ENCODE data around the gene KRTAP19-7. TPM values are rescaled to one million over a fixed set of nuclear protein-coding genes. Genes with fewer than 3 reads are reported as not detected.

KRTAP19-7 gene
- total and polyA plus RNA-seq, 2 of the 8 experiments (the other 6 are each of a cell fraction or from before 2014, with no cell fraction given): not detected

DNA sequence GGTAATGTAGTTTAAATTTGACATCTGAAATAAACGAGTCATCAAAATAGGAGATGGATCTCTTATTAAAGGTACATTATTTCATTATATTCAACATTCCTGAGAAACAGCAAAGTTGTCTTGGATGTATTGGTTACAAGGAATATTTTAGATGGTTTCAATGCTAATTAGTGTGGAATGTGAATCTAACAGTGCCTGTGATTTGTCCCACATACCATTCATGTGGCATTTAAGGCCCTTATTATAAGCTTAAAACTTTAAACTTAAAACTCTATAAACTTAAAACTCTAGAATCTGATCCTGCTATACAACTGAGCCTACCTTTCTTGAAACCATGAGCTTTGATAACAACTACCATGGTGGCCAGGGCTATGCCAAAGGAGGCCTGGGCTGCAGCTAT lies 39.7 kb upstream of the KRTAP19-7 start, which contains the start of gene KRTAP22-1:
Gene KRTAP22-1 (plus strand): TSS at position 301 of the 400 bp plus-strand sequence.
- no peaks in the 10 kb centered on the region for H3K79me2 ChIP-seq (ENCODE audit: control insufficient read depth in 1 of 2, insufficient read depth in 2 of 2, low read length in 2 of 2)
- no peaks in the 10 kb centered on the region for H3K36me3 ChIP-seq (ENCODE audit: control insufficient read depth in 2 of 4, insufficient read depth in 4 of 4, low read length in 3 of 4)
- no peak within 1 kb of the TSS for H2BK20ac ChIP-seq (ENCODE audit: low read length)
- H3K4me3 ChIP-seq (ENCODE audit: extremely low read depth in 1 of 4, insufficient read depth in 2 of 4, low read depth in 3 of 4, low read length in 4 of 4): no peak within 1 kb of the TSS
- H4K8ac ChIP-seq (ENCODE audit: extremely low read depth, insufficient read depth, low read length): no peak within 1 kb of the TSS
- H3K56ac ChIP-seq (replicated peaks; ENCODE audit: insufficient read length, low read depth, low read length): no peak within 1 kb of the TSS
- no peak within 1 kb of the TSS for H4K91ac ChIP-seq (replicated peaks; ENCODE audit: insufficient read length, low read length)
- WGBS, 2 experiments (ENCODE audit: extremely low coverage in 1 of 2, insufficient coverage in 1 of 2, insufficient read length in 1 of 2, insufficient replicate concordance in 2 of 2, low coverage in 1 of 2, low lambda C conversion rate in 2 of 2, missing lambda C conversion rate in 1 of 2): 0% methylated on average over 1 of the region's 1 CpG; no CpG with 5 or more reads in 1 of the 2 experiments
- no peaks in the 10 kb centered on the region for H3K27me3 ChIP-seq (replicated peaks in 1 of 4; ENCODE audit: control insufficient read depth in 3 of 4, extremely low read depth in 1 of 4, insufficient read depth in 3 of 4, low read length in 3 of 4)
- DNase-seq (ENCODE audit: low read depth in 1 of 2, low spot score in 2 of 2) (no peak), FAIRE-seq (no peak)
- no peak within 1 kb of the TSS for H2BK120ac ChIP-seq (replicated peaks; ENCODE audit: low read depth, low read length)
- H2AFZ ChIP-seq (ENCODE audit: low read length): no peak within 1 kb of the TSS
- CTCF ChIA-PET (ENCODE audit: partially characterized antibody): interaction anchor here (0.7 kb wide), 1 partner anchor 655 kb away, joined by 3 read pairs; no protein-coding TSS in a partner anchor
- H4K20me1 ChIP-seq (replicated peaks in 1 of 2; ENCODE audit: control insufficient read depth in 1 of 2, insufficient read depth in 2 of 2, low read length in 2 of 2): no peaks in the 10 kb centered on the region
- no peak within 1 kb of the TSS for H3K4ac ChIP-seq (replicated peaks; ENCODE audit: insufficient read length, low read depth, low read length)
- H2BK5ac ChIP-seq (ENCODE audit: low read depth, low read length): no peak within 1 kb of the TSS
- no peaks in the 10 kb centered on the region for H3K23me2 ChIP-seq (ENCODE audit: low read depth, low read length)
- no peak within 1 kb of the TSS for H3K23ac ChIP-seq (ENCODE audit: insufficient read length)
- H2AK5ac ChIP-seq (ENCODE audit: low read depth, low read length): no peak within 1 kb of the TSS
- H3K4me1 ChIP-seq (replicated peaks in 1 of 4; ENCODE audit: control insufficient read depth in 3 of 4, insufficient read depth in 4 of 4, low read length in 3 of 4): no peaks in the 10 kb centered on the region
- H3K9me3 ChIP-seq (ENCODE audit: insufficient read depth in 2 of 2, low read depth in 1 of 2, low read length in 1 of 2): no peaks in the 10 kb centered on the region
- no peak within 1 kb of the TSS for H4K5ac ChIP-seq (ENCODE audit: insufficient read length, low read depth, low read length)
- no peak for TF ChIP-seq SUZ12 (IDR thresholded peaks at IDR 0.05; ENCODE audit: low read length)
- H3K4me2 ChIP-seq (ENCODE audit: insufficient read depth in 1 of 2, low read depth in 2 of 2, low read length in 2 of 2): no peak within 1 kb of the TSS
- no peak within 1 kb of the TSS for H2BK12ac ChIP-seq (ENCODE audit: low read depth, low read length)
- no peak within 1 kb of the TSS for H3K14ac ChIP-seq (ENCODE audit: insufficient read length)
- H3K18ac ChIP-seq (ENCODE audit: extremely low read depth, low read length): no peak within 1 kb of the TSS
- POLR2A ChIA-PET (ENCODE audit: partially characterized antibody): no interaction called here
- no peak within 1 kb of the TSS for H3K9ac ChIP-seq (replicated peaks in 1 of 4; ENCODE audit: extremely low read depth in 1 of 4, low read depth in 3 of 4, low read length in 3 of 4)
- no peak within 1 kb of the TSS for H3K27ac ChIP-seq (ENCODE audit: low read depth, low read length)
- H3K79me1 ChIP-seq (ENCODE audit: low read depth, low read length): no peaks in the 10 kb centered on the region
- H2BK15ac ChIP-seq (ENCODE audit: low read length): no peak within 1 kb of the TSS
